NCI-H1694 treated with DMSO at 0.1 percent for 48 hours (cell line): ENCODE data around the gene TUT7.

Experiments used
- DNase-seq: peaks from one replicate; lab custom pipeline; 2025; lab: John Stamatoyannopoulos, UW

Gene TUT7

GRCh38 chr9:86252870-86253269, 101.3 kb downstream of the TUT7 start:
- no peak for DNase-seq

GRCh38 chr9:86250123-86250522, 104.1 kb downstream of the TUT7 start:
- no peak for DNase-seq

- no peak for DNase-seq
Observed at GRCh38 chr9:86248746-86249145, 105.5 kb downstream of the TUT7 start.

- no peak for DNase-seq
Observed at GRCh38 chr9:86246752-86247161, 107.5 kb downstream of the TUT7 start.

GRCh38 chr9:86242071-86242470, 112.1 kb downstream of the TUT7 start:
- DNase-seq = no peak

- DNase-seq = no peak
Observed at GRCh38 chr9:86241216-86241615, 113.0 kb downstream of the TUT7 start.

- no peak for DNase-seq
Observed at GRCh38 chr9:86238861-86239770, 115.1 kb downstream of the TUT7 start.
